Measurements from ENCODE around the gene KRT82.

DNA sequence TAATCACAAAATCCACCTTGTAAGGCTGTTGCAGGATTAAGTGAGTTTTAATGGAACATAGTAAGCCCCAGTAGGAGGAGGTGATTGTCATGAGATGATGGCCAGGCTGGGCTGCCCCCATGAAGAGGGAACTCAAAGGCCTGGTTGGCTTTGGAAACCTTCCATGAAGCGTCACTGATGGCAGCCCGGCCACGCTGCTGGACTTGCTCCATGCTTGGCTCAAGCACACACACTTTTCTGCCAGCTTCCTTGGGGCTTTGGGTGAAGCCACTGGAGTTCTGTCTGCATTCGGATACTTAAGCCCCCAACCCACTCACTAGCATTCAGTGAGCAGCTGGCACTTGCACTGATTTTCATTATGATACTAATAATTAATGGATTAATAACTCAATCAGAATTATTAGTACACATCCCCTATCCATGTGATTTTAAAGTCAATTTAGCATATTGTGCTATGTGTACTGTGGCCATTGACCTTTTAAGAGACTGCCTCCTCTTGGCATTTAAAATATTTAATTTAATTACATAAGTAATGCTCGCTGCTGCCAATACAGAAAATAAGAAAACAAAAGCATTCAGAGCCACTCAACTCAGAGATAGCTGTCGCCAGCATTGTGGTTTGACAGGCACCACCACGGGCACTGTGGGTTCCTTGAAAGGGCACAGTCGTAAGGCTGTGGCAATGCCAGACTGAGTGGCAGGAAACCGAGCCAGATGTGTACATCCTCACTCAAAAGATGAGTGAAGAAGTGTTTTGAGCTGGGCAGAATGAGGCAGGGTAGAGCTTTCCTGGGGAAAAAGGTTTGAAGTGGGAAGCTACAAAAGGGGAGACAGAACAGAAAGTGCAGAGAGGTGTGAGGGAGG lies 54.7 kb downstream of the KRT82 start:
- no peak for TF ChIP-seq POLR2A (IDR thresholded peaks at IDR 0.05)
- no peak for TF ChIP-seq CTCF (IDR thresholded peaks at IDR 0.05)

All from lower leg skin (tissue), 3 donors.